Effector CD8-positive, alpha-beta T cell (primary cell): Measurements from ENCODE around the gene MRPS16.

ENCODE experiments used
- DNase-seq: peaks from one replicate; lab custom pipeline; 2025; lab: John Stamatoyannopoulos, UW

The MRPS16 gene

DNA sequence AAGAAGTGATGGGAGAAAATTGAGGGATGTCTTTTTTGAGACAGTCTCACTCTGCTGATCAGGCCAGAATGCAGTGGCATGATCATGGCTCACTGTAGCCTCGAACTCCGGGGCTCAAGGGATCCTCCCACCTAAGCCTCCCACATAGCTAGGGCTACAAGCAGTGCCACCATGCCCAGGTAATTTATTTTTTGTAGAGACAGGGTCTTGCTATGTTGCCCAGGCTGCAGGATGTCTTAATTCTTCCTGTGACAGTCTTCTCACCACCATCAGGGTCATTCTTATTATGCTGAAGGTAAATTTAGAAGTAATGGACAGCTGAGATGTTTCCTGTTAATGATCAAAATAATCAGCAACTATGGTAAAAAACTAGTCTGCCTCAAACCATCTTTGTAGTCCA is 12.5 kb downstream of the MRPS16 start:
- DNase-seq = no peak

- DNase-seq = no peak
Measured at GRCh38 chr10:73238990-73239566, 13.4 kb downstream of the MRPS16 start.

- DNase-seq = no peak
Measured at GRCh38 chr10:73234695-73235094, 17.7 kb downstream of the MRPS16 start.

DNA sequence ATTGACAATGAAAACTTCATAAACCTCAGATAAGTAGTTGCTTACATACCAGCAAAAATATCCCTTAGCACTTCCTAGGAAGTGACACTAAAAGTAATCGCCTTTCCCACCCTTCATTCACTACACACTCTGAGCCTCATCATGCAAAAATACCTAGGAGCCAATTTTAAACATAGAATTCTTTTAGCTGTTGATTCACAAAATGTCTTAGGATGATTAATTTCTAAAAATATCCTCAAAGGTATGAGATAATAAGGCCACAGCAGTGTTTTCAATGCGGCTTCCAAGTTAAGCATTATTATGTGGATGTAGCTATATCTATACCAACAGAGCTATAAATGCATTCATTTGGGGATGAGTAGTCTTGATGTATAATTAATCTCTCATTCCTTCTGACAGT is 18.6 kb downstream of the MRPS16 start:
- DNase-seq = no peak

GRCh38 chr10:73232887-73233286 is 19.6 kb downstream of the MRPS16 start:
- DNase-seq = no peak

- no peak for DNase-seq
Measured at GRCh38 chr10:73229567-73229966, 22.9 kb downstream of the MRPS16 start.

DNA sequence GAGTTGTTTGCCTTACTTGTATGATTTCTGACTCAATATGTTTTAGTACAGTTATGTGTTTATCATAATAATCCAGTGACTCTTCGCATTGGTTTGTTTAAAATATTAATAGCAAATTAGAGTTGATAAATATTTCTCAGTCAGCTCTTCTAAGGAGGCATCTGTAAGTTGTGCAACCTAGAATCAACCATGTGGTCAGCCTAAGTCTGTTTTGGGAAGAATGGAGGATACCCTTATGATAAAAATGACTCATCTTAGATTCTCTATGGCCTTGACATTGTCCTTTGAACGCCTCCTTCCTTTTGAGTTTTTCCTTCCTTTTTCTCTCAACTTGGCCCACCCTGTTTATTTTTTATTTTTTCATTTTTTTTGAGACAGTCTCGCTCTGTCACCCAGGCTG is 24.2 kb downstream of the MRPS16 start:
- no peak for DNase-seq

GRCh38 chr10:73226663-73227062 is 25.8 kb downstream of the MRPS16 start:
- DNase-seq = no peak

GRCh38 chr10:73225518-73225917 is 26.9 kb downstream of the MRPS16 start:
- no peak for DNase-seq

DNA sequence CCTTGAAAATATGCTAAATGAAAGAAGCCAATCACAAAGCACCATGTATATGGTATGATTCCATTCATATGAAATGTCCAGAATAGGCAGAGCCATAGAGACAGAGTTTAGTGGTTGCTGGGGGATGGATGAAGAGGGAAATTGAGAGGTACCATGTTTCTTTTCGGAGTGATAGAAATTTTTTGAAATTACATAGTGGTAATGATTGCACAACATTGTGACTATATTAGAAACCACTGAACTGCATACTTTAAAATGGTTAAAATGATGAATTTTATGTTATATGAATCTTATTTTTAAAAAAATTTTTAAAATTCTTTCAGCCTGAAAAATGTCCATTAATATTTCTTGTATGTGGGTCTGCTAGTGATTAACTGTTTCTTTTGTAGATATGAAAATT is 31.5 kb downstream of the MRPS16 start:
- DNase-seq = no peak

DNA sequence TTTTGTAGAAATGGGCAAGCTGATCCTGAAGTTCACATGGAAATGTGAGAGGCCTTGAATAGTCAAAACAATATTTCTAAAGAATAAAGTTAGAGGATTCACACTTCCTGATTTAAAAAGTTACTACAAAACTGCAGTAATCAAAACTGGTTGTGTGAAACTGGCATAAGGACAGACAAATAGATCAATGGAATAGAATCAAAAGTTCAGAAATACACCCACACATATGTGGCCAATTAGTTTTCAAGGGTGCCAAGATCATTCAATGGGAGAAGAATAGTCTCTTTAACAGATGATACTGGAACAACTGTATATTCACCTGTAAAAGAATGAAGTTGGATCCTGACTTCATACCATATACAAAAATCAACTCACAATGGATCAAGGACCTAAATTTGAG is 33.1 kb downstream of the MRPS16 start:
- DNase-seq = no peak

DNA sequence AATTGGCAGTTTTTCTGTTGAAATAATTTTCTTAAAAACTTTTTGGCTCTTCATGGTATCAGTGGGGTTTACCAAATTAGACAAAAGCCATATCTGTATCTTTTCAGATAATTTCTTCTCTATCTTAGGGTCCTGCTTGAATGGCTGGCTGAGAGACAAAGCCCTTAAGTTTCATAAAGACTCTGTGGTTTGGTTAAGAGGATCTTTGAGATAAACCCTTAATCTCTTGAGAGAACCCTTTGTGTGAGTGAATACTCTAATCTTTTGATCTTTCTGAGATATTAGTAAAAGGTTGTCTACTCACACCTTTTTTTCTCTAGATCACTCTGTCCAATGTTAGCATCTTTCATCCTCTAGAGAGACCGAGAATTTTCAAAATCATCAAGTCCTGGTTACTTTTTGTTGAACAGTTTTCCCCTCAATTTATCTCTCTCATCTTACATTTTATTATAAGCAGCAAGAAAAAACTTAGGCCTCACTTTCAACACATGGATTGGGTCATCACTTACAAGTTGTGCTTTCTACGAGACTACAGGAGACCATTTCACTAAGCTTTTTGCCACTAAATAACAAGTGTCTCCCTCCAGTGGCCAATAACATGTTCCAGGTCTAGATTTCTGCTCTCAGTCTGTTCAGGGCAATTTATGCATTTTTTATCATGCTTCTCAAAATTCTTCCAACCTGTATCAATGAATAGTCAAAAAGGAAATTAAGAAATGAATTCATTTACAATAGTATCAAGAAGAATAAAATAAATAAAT is 33.8 kb downstream of the MRPS16 start:
- no peak for DNase-seq

DNA sequence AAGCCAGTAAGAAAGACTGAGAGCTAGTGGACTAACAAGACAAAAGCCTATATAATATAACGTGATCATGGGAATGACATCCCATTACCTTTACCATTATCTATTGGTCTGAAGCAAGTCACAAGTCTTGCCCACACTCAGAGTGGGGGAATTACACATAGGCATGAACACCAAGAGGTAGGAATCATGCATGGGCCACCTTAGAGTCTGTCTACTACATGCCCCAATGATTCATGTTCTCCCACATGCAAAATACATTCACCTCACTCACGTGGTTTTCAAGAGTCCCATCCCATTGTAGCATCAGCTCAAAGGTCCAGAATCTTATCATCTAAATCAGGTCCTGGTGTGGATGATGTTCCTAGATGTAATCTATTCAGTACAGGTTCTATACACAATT is 34.8 kb downstream of the MRPS16 start:
- no peak for DNase-seq

- DNase-seq = no peak
Measured at GRCh38 chr10:73215749-73216148, 36.7 kb downstream of the MRPS16 start.

GRCh38 chr10:73211106-73211811 is 41.2 kb downstream of the MRPS16 start:
- DNase-seq = no peak

DNA sequence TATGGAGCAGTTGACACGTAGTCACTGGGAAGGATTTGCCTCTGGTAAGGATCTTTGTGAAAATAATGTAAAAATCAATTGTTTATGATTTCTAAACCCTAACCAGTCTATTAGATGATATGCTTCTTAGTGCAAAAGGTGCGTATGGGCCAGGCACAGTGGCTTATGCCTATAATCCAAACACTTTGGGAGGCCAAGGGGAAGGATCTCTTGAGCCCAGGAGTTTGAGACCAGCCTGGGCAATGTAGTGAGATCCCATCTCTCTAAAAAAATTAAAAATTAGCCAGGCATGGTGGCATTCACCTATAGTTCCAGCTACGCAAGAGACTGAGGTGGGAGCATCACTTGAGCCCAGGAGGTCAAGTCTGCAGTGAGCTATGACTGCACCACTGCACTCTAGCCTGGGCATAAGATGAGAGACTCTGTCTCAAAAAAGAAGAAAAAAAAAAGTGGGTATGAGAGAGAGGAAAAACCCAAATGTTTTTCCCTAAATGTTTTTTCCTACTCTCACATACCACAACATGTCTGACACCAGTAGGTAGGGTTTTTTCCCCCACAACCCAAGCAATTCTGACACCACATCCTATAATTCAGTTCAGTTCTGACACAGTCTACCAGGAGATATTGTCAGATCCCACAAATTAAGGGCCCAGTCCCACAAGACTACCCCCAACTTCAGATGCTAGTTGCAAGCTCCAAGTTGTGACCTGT is 41.9 kb downstream of the MRPS16 start:
- no peak for DNase-seq

- DNase-seq = no peak
Measured at GRCh38 chr10:73209705-73210104, 42.7 kb downstream of the MRPS16 start.

DNA sequence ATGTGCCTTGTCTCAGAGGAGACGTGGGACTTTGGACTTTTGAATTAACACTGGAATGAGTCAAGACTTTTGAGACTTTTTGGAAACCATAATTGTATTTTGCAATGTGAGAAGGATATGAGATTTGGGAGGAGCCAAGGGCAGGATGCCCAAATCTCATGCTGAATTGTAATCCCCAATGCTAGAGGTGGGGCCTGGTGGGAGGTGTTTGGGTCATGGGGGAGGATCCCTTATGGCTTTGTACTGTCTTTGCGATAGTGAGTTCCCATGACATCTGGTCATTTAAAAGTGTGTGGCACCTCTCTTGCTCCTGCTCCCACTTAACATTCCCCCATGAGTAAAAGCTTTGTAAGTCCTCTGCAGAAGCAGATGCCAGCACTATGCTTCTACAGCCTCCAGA is 44.6 kb downstream of the MRPS16 start:
- DNase-seq = no peak

DNA sequence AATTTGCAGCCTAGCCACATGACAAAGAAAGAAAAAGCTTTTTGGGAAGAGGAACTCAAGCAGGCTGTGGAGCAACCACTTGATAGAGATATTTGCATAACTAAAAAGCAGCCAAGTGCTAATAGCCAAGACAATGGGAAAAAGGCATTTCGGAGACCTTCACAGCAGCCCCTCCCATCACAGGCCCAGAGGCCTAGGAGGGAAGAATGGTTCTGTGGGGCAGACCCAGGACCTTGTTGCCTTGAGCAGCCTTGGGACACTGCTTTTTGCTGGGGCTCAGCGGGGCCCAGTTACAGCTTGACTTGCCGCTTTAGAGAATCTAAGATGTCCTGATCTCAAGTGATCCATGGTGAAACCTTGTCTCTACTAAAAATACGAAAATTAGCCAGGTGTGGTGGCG is 46.1 kb downstream of the MRPS16 start:
- no peak for DNase-seq

DNA sequence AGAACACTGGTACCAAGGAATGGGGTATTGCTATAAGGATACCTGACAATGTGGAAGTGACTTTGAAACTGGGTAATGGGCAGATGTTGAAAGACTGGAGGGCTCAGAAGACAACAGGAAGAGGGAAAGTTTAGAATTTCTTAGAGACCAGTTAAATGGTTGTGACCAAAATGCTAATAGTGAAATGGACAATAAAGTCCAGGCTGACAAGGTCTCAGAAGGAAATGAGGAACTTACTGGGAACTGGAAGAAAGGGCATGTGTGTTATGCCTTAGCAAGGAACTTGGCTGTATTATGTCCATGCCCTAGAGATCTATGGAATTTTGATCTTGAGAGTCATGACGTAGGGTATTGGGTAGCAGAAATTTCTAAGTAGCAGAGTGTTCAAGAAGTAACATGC is 46.6 kb downstream of the MRPS16 start:
- no peak for DNase-seq

- DNase-seq = no peak
Measured at GRCh38 chr10:73205081-73205480, 47.4 kb downstream of the MRPS16 start.
